Trophoblast cell (in vitro differentiated cells and primary cell): ENCODE results near the gene COL4A4.

Experiments
- DNase-seq, 2 donors: peaks; one replicate each; pipeline ENCODE4 v3.0.0-alpha.2; 2016
- H2AFZ ChIP-seq: 2 replicates; pipeline ENCODE4 v1.6.1; 2013; ENCODE audit warnings: low read length, moderate library complexity, mild to moderate bottlenecking; ENCODE audit not compliant: insufficient read depth, poor library complexity
- H2AK5ac ChIP-seq: 2 replicates; pipeline ENCODE4 v1.6.1; 2013; ENCODE audit warnings: mild to moderate bottlenecking, low read length
- H2BK120ac ChIP-seq: 2 replicates; pipeline ENCODE4 v1.6.1; 2013; ENCODE audit warnings: low read length, mild to moderate bottlenecking, moderate library complexity; ENCODE audit not compliant: insufficient read depth, poor library complexity
- H2BK12ac ChIP-seq: 2 replicates; pipeline ENCODE4 v1.6.1; 2013; ENCODE audit warnings: mild to moderate bottlenecking, low read length, moderate library complexity
- H2BK5ac ChIP-seq: 2 replicates; pipeline ENCODE4 v1.6.1; 2013; ENCODE audit warnings: low read length, low read depth, moderate library complexity, mild to moderate bottlenecking; ENCODE audit not compliant: poor library complexity
- H3K14ac ChIP-seq: 2 replicates; pipeline ENCODE4 v1.6.1; 2013; ENCODE audit warnings: mild to moderate bottlenecking, low read length
- H3K18ac ChIP-seq: 2 replicates; pipeline ENCODE4 v1.6.1; 2013; ENCODE audit warnings: mild to moderate bottlenecking, low read length
- H3K23ac ChIP-seq: 2 replicates; pipeline ENCODE4 v1.6.1; 2013; ENCODE audit warnings: low read length
- H3K27ac ChIP-seq: 2 replicates; pipeline ENCODE4 v1.5.1; 2013; ENCODE audit warnings: low read depth, mild to moderate bottlenecking, inconsistent platforms, low read length, moderate library complexity
- H3K27me3 ChIP-seq: 2 replicates; pipeline ENCODE4 v1.6.1; 2013; ENCODE audit warnings: inconsistent platforms, mild to moderate bottlenecking, low read length, moderate library complexity; ENCODE audit not compliant: insufficient read depth
- H3K36me3 ChIP-seq, 2 experiments: 1 replicate in 1 of 2; 2 replicates in 1 of 2; pipeline ENCODE4 v1.6.1; 2013; ENCODE audit warnings: low read length in 2 of 2, mild to moderate bottlenecking in 2 of 2, moderate library complexity in 1 of 2; ENCODE audit not compliant: insufficient read depth in 2 of 2, control insufficient read depth in 1 of 2
- H3K4ac ChIP-seq: 2 replicates; pipeline ENCODE4 v1.6.1; 2013; ENCODE audit warnings: low read depth, mild to moderate bottlenecking, low read length, moderate library complexity
- H3K4me1 ChIP-seq, 2 experiments: 1 replicate in 1 of 2; 2 replicates in 1 of 2; pipeline ENCODE4 v1.6.1; 2013; ENCODE audit warnings: low read length in 2 of 2, mild to moderate bottlenecking in 2 of 2, moderate library complexity in 1 of 2; ENCODE audit not compliant: insufficient read depth in 2 of 2, control insufficient read depth in 1 of 2
- H3K4me2 ChIP-seq: 2 replicates; pipeline ENCODE4 v1.6.1; 2013; ENCODE audit warnings: inconsistent platforms, mild to moderate bottlenecking, low read length, moderate library complexity
- H3K4me3 ChIP-seq: 2 replicates; pipeline ENCODE4 v1.5.1; 2013; ENCODE audit warnings: mild to moderate bottlenecking, low read depth, low read length, inconsistent platforms
- H3K79me1 ChIP-seq: one replicate; pipeline ENCODE4 v1.6.1; 2013; ENCODE audit warnings: low read length
- H3K79me2 ChIP-seq: 2 replicates; pipeline ENCODE4 v1.6.1; 2013; ENCODE audit warnings: low read length, mild to moderate bottlenecking; ENCODE audit not compliant: control insufficient read depth, insufficient read depth, poor library complexity
- H3K9ac ChIP-seq: 2 replicates; pipeline ENCODE4 v1.6.1; 2013; ENCODE audit warnings: mild to moderate bottlenecking, low read length
- H3K9me3 ChIP-seq: 2 replicates; pipeline ENCODE4 v1.6.1; 2013; ENCODE audit warnings: low read depth, mild to moderate bottlenecking, control low read depth, inconsistent platforms, low read length; ENCODE audit not compliant: insufficient read depth
- H4K12ac ChIP-seq: 2 replicates; pipeline ENCODE4 v1.6.1; 2013; ENCODE audit warnings: low read depth, mild to moderate bottlenecking, low read length, moderate library complexity
- H4K8ac ChIP-seq: 2 replicates; pipeline ENCODE4 v1.6.1; 2013; ENCODE audit warnings: low read depth, mild to moderate bottlenecking, low read length, moderate library complexity
- H4K91ac ChIP-seq: one replicate; pipeline ENCODE4 v1.6.1; 2013; ENCODE audit warnings: low read depth, mild to moderate bottlenecking, low read length, moderate library complexity
- WGBS: extraction: QIAGEN DNeasy Blood & Tissue Kit; methylation state at CpG from one replicate; pipeline ENCODE4 v1.1.7; 2013; ENCODE audit warnings: missing lambda C conversion rate; ENCODE audit not compliant: insufficient read length, insufficient coverage; ENCODE audit errors: extremely low coverage; 5-methylcytosine and 5-hydroxymethylcytosine counted together

The COL4A4 gene

DNA sequence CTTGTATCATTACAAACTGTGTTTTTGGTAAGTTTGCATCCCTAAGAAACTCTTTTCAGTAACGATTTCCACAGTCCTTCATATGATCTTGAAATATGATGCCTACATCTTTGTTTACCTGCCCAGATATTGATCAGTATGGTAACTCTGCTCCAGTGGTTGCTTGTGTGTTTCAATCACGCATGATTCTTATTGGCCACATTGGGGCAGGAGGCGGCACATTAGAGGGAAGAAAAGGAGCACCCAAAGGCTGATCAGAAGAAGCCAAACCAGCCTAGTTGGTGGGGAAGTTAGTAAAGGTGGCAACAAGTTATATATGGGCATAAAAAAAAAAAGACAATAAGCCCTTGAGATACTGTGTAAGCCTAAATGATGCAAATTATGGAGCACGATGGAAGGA lies 169.2 kb downstream of the COL4A4 start:
- no peak overlapping the region for H3K18ac ChIP-seq
- H3K4me3 ChIP-seq, result no peak overlapping the region
- no peak overlapping the region for H4K8ac ChIP-seq
- H3K14ac ChIP-seq, result no peak overlapping the region
- no peak overlapping the region for H4K91ac ChIP-seq
- no peak overlapping the region for H3K9ac ChIP-seq
- WGBS, result no CpG with 5 or more reads among the region's 4 CpGs
- no peak overlapping the region for H4K12ac ChIP-seq
- no peaks in the 10 kb centered on the region for H3K27me3 ChIP-seq
- H3K4me2 ChIP-seq, result no peak overlapping the region
- no peak overlapping the region for H2AFZ ChIP-seq
- DNase-seq, result no peak
- no peak overlapping the region for H3K27ac ChIP-seq
- H2BK12ac ChIP-seq, result no peak overlapping the region
- H3K4ac ChIP-seq, result no peak overlapping the region
- H2BK120ac ChIP-seq, result no peak overlapping the region
- H2BK5ac ChIP-seq, result no peak overlapping the region
- H3K9me3 ChIP-seq, result no peaks in the 10 kb centered on the region
- H3K4me1 ChIP-seq, result peaks cover 0 to 7% of the 10 kb centered on the region in 2 experiments
- H2AK5ac ChIP-seq, result no peak overlapping the region
- H3K79me1 ChIP-seq, result no peaks in the 10 kb centered on the region
- peaks cover 5 to 7% of the 10 kb centered on the region in 2 experiments for H3K36me3 ChIP-seq
- H3K79me2 ChIP-seq, result no peaks in the 10 kb centered on the region
- no peak overlapping the region for H3K23ac ChIP-seq

DNA sequence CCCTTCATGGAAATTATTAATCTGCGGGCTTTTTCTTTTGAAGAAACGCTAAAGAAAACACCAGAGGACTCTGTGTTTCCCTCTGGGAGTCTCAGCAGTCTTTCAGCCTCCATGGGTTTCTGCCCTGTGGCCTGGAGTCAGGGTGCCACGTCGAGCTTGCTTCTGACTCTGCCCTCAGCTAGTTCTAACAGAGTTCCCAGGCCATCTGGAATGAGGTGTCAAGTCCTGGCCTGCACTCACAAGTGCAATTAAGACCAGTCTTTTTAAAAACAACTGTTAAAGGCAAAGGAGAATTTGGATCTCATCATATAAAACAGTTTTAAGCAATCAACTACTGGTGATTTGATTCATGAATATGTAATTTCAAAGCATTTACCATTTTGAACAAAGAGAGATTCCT lies 170.8 kb downstream of the COL4A4 start:
- H2BK12ac ChIP-seq, result no peak overlapping the region
- H3K4me1 ChIP-seq, result peaks cover 0 to 7% of the 10 kb centered on the region in 2 experiments
- H3K4me3 ChIP-seq, result no peak overlapping the region
- H2AK5ac ChIP-seq, result no peak overlapping the region
- no CpG with 5 or more reads among the region's 4 CpGs for WGBS
- no peak overlapping the region for H2BK120ac ChIP-seq
- H4K12ac ChIP-seq, result no peak overlapping the region
- no peak overlapping the region for H3K27ac ChIP-seq
- H3K79me2 ChIP-seq, result no peaks in the 10 kb centered on the region
- no peak overlapping the region for H2AFZ ChIP-seq
- H4K91ac ChIP-seq, result no peak overlapping the region
- H3K27me3 ChIP-seq, result no peaks in the 10 kb centered on the region
- H3K14ac ChIP-seq, result no peak overlapping the region
- H3K36me3 ChIP-seq, result peaks cover 4 to 5% of the 10 kb centered on the region in 2 experiments
- H3K9me3 ChIP-seq, result no peaks in the 10 kb centered on the region
- H2BK5ac ChIP-seq, result no peak overlapping the region
- no peak for DNase-seq
- H3K79me1 ChIP-seq, result no peaks in the 10 kb centered on the region
- no peak overlapping the region for H3K4me2 ChIP-seq
- no peak overlapping the region for H3K4ac ChIP-seq
- no peak overlapping the region for H3K18ac ChIP-seq
- H4K8ac ChIP-seq, result no peak overlapping the region
- no peak overlapping the region for H3K23ac ChIP-seq
- H3K9ac ChIP-seq, result no peak overlapping the region

DNA sequence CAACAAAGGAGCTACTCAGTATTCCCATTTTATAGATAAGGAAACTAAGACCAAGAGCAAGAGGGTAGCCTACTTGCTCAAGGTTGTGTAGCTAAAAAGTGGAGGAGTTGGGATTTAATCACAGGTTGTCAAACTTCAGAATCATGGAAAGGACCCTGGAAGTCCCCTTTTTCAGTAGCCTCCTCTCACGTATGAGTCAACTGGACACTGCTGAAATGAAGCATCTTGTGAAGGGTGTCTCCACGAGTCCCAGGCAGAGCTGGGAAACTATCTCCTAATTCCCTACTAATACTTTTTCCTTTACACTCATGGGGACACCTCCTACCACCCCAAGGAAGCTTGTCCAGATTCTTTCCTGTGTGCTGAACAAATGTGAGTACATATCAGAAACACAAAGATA lies 172.3 kb downstream of the COL4A4 start:
- no CpG with 5 or more reads among the region's 2 CpGs for WGBS
- Histone ChIP-seq H4K91ac (no peak overlapping the region), H3K9me3 (no peaks in the 10 kb centered on the region), H3K4me3 (no peak overlapping the region), H3K79me1 (no peaks in the 10 kb centered on the region), H3K4ac (no peak overlapping the region), H3K14ac (no peak overlapping the region), H3K4me2 (no peak overlapping the region), H3K36me3 (peaks cover 4 to 5% of the 10 kb centered on the region in 2 experiments), H3K79me2 (no peaks in the 10 kb centered on the region), H4K12ac (no peak overlapping the region), H2AFZ (no peak overlapping the region), H3K9ac (no peak overlapping the region), H2BK120ac (no peak overlapping the region), H3K27ac (no peak overlapping the region), H2BK5ac (no peak overlapping the region), H3K4me1 (peaks cover 0 to 7% of the 10 kb centered on the region in 2 experiments), H4K8ac (no peak overlapping the region), H3K27me3 (no peaks in the 10 kb centered on the region), H2BK12ac (no peak overlapping the region), H3K23ac (no peak overlapping the region), H2AK5ac (no peak overlapping the region), H3K18ac (no peak overlapping the region)
- no peak for DNase-seq

DNA sequence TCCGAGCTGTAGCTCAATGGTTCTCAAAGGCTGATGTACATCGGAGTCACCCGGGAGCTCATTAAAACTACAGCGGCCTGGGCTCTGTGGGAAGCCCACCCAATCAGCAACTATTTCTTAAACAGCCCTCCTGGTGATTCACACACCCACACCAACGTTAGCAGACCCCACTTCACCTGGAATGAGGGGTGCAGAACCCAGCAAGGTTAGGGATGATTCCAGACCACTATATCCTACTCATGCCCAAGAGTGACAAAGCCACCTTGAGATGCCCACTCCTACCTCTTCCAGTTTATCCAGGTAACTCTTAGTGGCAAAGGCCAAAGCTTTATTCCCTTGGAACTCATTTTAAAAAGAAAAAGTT lies 178.4 kb downstream of the COL4A4 start:
- Histone ChIP-seq H4K91ac (no peak overlapping the region), H3K36me3 (no peaks in the 10 kb centered on the region), H3K14ac (no peak overlapping the region), H3K4me1 (peaks cover 0 to 14% of the 10 kb centered on the region in 2 experiments), H3K9me3 (no peaks in the 10 kb centered on the region), H3K4me3 (no peak overlapping the region), H2AK5ac (no peak overlapping the region), H4K12ac (no peak overlapping the region), H3K4ac (no peak overlapping the region), H3K18ac (no peak overlapping the region), H3K23ac (no peak overlapping the region), H4K8ac (no peak overlapping the region), H3K9ac (no peak overlapping the region), H2AFZ (no peak overlapping the region), H3K79me1 (peaks cover 2% of the 10 kb centered on the region), H3K4me2 (no peak overlapping the region), H2BK5ac (no peak overlapping the region), H3K27ac (no peak overlapping the region), H3K27me3 (no peaks in the 10 kb centered on the region), H3K79me2 (no peaks in the 10 kb centered on the region), H2BK120ac (no peak overlapping the region), H2BK12ac (no peak overlapping the region)
- DNase-seq, result no peak
- no CpG with 5 or more reads among the region's 5 CpGs for WGBS
